ENCODE results near the gene NTM.

The NTM gene

GRCh38 chr11:131408025-131408640, 37.7 kb downstream of the NTM start:
- no peak overlapping the region for H3K4me3 ChIP-seq (ENCODE audit: low read depth, low read length)
- no peak overlapping the region for H3K27ac ChIP-seq (ENCODE audit: extremely low read depth, low read depth, low read length)
- no peaks in the 10 kb centered on the region for H3K4me1 ChIP-seq (ENCODE audit: control insufficient read depth, insufficient read depth, low read length)
- no peak for TF ChIP-seq ZSCAN23 (tag by site-specific recombination; IDR thresholded peaks at IDR 0.05)
- no peak for TF ChIP-seq YY1 (tag by site-specific recombination; IDR thresholded peaks at IDR 0.05)
- TF ChIP-seq, protein P1, sequence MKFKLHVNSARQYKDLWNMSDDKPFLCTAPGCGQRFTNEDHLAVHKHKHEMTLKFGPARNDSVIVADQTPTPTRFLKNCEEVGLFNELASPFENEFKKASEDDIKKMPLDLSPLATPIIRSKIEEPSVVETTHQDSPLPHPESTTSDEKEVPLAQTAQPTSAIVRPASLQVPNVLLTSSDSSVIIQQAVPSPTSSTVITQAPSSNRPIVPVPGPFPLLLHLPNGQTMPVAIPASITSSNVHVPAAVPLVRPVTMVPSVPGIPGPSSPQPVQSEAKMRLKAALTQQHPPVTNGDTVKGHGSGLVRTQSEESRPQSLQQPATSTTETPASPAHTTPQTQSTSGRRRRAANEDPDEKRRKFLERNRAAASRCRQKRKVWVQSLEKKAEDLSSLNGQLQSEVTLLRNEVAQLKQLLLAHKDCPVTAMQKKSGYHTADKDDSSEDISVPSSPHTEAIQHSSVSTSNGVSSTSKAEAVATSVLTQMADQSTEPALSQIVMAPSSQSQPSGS (tag by site-specific recombination; IDR thresholded peaks at IDR 0.05; ENCODE audit: low read depth) = no peak
- TF ChIP-seq ZNF239 (tag by site-specific recombination; IDR thresholded peaks at IDR 0.05) = no peak
- TF ChIP-seq ZNF37A (tag by site-specific recombination; IDR thresholded peaks at IDR 0.05) = no peak
- no peak for TF ChIP-seq ZNF426 (tag by site-specific recombination; IDR thresholded peaks at IDR 0.05)
- TF ChIP-seq ZNF488 (tag by site-specific recombination; IDR thresholded peaks at IDR 0.05) = no peak
- no peak for TF ChIP-seq ZFP3 (tag by site-specific recombination; IDR thresholded peaks at IDR 0.05; ENCODE audit: low read depth)
- TF ChIP-seq ZNF366 (tag by site-specific recombination; conservative IDR thresholded peaks at IDR 0.05) = no peak
- no peak for TF ChIP-seq ZIC2 (tag by site-specific recombination; IDR thresholded peaks at IDR 0.05)
- TF ChIP-seq KLF10 (tag by site-specific recombination; IDR thresholded peaks at IDR 0.05) = no peak
- TF ChIP-seq SALL2 (tag by site-specific recombination; IDR thresholded peaks at IDR 0.05; ENCODE audit: borderline replicate concordance) = no peak
- no peak for TF ChIP-seq ZBTB10 (tag by site-specific recombination; IDR thresholded peaks at IDR 0.05)
- no peak for TF ChIP-seq REST (tag by site-specific recombination; IDR thresholded peaks at IDR 0.05)
- TF ChIP-seq ZNF394 (tag by site-specific recombination; IDR thresholded peaks at IDR 0.05; ENCODE audit: borderline replicate concordance) = no peak
- TF ChIP-seq ZNF707 (tag by site-specific recombination; IDR thresholded peaks at IDR 0.05) = no peak
- TF ChIP-seq, protein P2, sequence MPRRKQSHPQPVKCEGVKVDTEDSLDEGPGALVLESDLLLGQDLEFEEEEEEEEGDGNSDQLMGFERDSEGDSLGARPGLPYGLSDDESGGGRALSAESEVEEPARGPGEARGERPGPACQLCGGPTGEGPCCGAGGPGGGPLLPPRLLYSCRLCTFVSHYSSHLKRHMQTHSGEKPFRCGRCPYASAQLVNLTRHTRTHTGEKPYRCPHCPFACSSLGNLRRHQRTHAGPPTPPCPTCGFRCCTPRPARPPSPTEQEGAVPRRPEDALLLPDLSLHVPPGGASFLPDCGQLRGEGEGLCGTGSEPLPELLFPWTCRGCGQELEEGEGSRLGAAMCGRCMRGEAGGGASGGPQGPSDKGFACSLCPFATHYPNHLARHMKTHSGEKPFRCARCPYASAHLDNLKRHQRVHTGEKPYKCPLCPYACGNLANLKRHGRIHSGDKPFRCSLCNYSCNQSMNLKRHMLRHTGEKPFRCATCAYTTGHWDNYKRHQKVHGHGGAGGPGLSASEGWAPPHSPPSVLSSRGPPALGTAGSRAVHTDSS (tag by site-specific recombination; IDR thresholded peaks at IDR 0.05) = no peak
- TF ChIP-seq ZNF148 (tag by site-specific recombination; IDR thresholded peaks at IDR 0.05; ENCODE audit: borderline replicate concordance) = no peak
- no peaks in the 10 kb centered on the region for H3K36me3 ChIP-seq (ENCODE audit: control insufficient read depth in 2 of 2, insufficient read depth in 1 of 2, low read length in 2 of 2)
- no peaks in the 10 kb centered on the region for H3K9me3 ChIP-seq (ENCODE audit: control insufficient read depth, insufficient read depth, low read depth, low read length)
- ChIA-PET POLR2A (no interaction called here), CTCF (interaction anchor here (0.6 to 2.8 kb wide), 18 partner anchors 10 to 479 kb away, joined by 3 to 15 read pairs (median 3); no protein-coding TSS in a partner anchor)

Data from HEK293 (cell line).